ENCODE data around the gene TOB2.
A peak's percentile ranks its signal among the peaks of the same experiment; 100 is the strongest.

Gene TOB2

GRCh38 chr22:41411021-41411851 is 35.4 kb downstream of the TOB2 start:
- no peak for TF ChIP-seq CTCF (IDR thresholded peaks at IDR 0.05; ENCODE audit: unreplicated experiment in 3 of 3)
- no peaks in the 10 kb centered on the region for H3K36me3 Mint-ChIP-seq (ENCODE audit: low read depth)
- H3K9me3 Mint-ChIP-seq, result no peaks in the 10 kb centered on the region
- peaks cover 14% of the 10 kb centered on the region for H3K4me1 Mint-ChIP-seq
- peak overlapping the region; percentile 44 to 74 (median 66) for H3K4me3 Mint-ChIP-seq
- peak overlapping the region; percentile 52 to 62 (median 54) for H3K27ac Mint-ChIP-seq
- no peaks in the 10 kb centered on the region for H3K27me3 Mint-ChIP-seq (ENCODE audit: low read depth)

DNA sequence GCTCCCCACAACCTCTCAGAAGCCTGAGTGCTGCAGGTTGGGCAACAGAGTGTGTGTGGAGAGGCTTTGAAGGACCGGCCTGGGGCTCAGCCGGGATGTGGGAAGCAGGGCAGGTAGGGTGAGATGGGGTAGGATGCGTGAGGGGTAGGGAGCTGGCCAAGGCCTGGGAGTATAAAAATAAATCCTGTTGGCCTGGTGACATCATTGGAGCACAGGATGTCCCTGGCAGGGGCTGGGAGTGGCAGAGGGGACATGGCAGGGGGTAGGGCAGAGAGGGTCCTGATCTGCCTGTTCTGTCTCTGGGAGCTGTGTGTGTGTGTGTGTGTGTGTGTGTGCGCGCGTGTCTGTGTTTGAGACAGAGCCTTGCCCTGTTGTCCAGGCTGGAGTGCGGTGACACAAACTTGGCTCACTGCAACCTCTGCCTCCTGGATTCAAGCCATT is 36.3 kb downstream of the TOB2 start:
- Mint-ChIP-seq H3K4me3 (peak overlapping the region in 2 of 3 experiments; percentile 44 to 53), H3K4me1 (peaks cover 14% of the 10 kb centered on the region), H3K27me3 (ENCODE audit: low read depth) (no peaks in the 10 kb centered on the region), H3K27ac (peak overlapping the region in 2 of 3 experiments; percentile 8 to 38), H3K9me3 (no peaks in the 10 kb centered on the region), H3K36me3 (ENCODE audit: low read depth) (no peaks in the 10 kb centered on the region)
- TF ChIP-seq CTCF (IDR thresholded peaks at IDR 0.05; ENCODE audit: unreplicated experiment in 3 of 3), result no peak

DNA sequence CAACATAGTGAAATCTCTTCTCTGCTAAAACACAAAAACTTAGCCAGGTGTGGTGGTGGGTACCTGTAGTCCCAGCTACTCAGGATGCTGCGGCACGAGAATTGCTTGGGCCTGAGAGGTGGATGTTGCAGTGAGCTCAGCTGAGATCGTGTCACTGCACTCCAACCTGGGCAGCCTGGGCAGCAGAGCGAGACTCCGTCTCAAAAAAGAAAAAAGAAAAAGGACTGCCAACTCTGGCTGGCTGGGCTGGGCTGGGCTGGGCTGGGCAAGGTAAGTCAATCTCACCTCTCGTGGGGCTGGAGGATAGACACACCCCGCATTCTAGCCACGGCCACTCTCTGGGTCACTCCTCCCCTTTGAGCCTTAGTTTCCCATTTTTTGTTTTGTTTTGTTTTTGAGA is 37.9 kb downstream of the TOB2 start:
- Mint-ChIP-seq H3K4me1 (peaks cover 8% of the 10 kb centered on the region), H3K27me3 (ENCODE audit: low read depth) (peaks cover 1% of the 10 kb centered on the region), H3K4me3 (no peak overlapping the region), H3K9me3 (no peaks in the 10 kb centered on the region), H3K36me3 (ENCODE audit: low read depth) (no peaks in the 10 kb centered on the region), H3K27ac (no peak overlapping the region)
- no peak for TF ChIP-seq CTCF (IDR thresholded peaks at IDR 0.05; ENCODE audit: unreplicated experiment in 3 of 3)

GRCh38 chr22:41407433-41407832 is 39.2 kb downstream of the TOB2 start:
- Mint-ChIP-seq H3K9me3 (no peaks in the 10 kb centered on the region), H3K27me3 (ENCODE audit: low read depth) (peaks cover 3% of the 10 kb centered on the region), H3K27ac (no peak overlapping the region), H3K4me1 (peaks cover 14% of the 10 kb centered on the region), H3K4me3 (no peak overlapping the region), H3K36me3 (ENCODE audit: low read depth) (no peaks in the 10 kb centered on the region)
- TF ChIP-seq CTCF (IDR thresholded peaks at IDR 0.05; ENCODE audit: unreplicated experiment in 3 of 3), result no peak

- H3K4me1 Mint-ChIP-seq, result peaks cover 17% of the 10 kb centered on the region
- peaks cover 3% of the 10 kb centered on the region for H3K27me3 Mint-ChIP-seq (ENCODE audit: low read depth)
- no peaks in the 10 kb centered on the region for H3K36me3 Mint-ChIP-seq (ENCODE audit: low read depth)
- H3K4me3 Mint-ChIP-seq, result no peak overlapping the region
- no peaks in the 10 kb centered on the region for H3K9me3 Mint-ChIP-seq
- H3K27ac Mint-ChIP-seq, result no peak overlapping the region
- no peak for TF ChIP-seq CTCF (IDR thresholded peaks at IDR 0.05; ENCODE audit: unreplicated experiment in 3 of 3)
Measured at GRCh38 chr22:41406410-41406809, 40.2 kb downstream of the TOB2 start.

- Mint-ChIP-seq H3K4me3 (no peak overlapping the region), H3K4me1 (peaks cover 17% of the 10 kb centered on the region), H3K36me3 (ENCODE audit: low read depth) (no peaks in the 10 kb centered on the region), H3K27ac (no peak overlapping the region), H3K9me3 (no peaks in the 10 kb centered on the region), H3K27me3 (ENCODE audit: low read depth) (peaks cover 3% of the 10 kb centered on the region)
- TF ChIP-seq CTCF (IDR thresholded peaks at IDR 0.05; ENCODE audit: unreplicated experiment in 3 of 3), result no peak
Measured at GRCh38 chr22:41405588-41405987, 41.0 kb downstream of the TOB2 start.

Data from nephron (organoid).